ENCODE results near the gene LYPD8.

- TF ChIP-seq MAX (IDR thresholded peaks at IDR 0.05) = no peak
- TF ChIP-seq CTCF (IDR thresholded peaks at IDR 0.05; ENCODE audit: control extremely low read depth in 1 of 3, insufficient read depth in 1 of 3, low read depth in 1 of 3, low read length in 3 of 3) = no peak
- TF ChIP-seq SUZ12 (IDR thresholded peaks at IDR 0.05; ENCODE audit: low read length) = no peak
- TF ChIP-seq CHD2 (IDR thresholded peaks at IDR 0.05; ENCODE audit: low read length) = no peak
- no peak for TF ChIP-seq RBBP5 (IDR thresholded peaks at IDR 0.05; ENCODE audit: borderline replicate concordance, low read depth, low read length)
- TF ChIP-seq GTF2F1 (IDR thresholded peaks at IDR 0.05; ENCODE audit: borderline replicate concordance, low read depth, low read length) = no peak
Observed at GRCh38 chr1:248756636-248757035, 1.1 kb upstream of the LYPD8 start.

All from H1 (cell line).